ENCODE measurements around the gene PEAK1.

The PEAK1 gene

GRCh38 chr15:77120576-77120975, 299.3 kb downstream of the PEAK1 start:
- no peak for DNase-seq

DNA sequence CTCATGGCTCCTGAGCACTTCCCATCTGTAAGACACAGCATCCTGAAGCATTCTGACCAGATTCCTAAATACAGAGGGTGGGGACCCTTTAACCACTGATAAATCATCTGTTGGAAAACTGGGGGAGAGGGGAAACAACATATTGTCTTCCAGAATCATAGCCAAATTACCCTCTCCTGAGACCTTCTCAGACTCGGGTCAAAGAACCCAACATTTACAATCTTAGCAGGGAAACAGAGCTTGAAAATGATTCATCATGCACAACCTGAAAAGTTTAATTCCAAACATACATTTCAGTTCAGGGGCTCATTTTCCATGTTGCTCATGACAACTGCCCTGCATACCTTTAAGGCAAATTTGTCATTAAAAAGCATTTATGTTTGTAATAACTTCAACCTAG, 300.5 kb downstream of the PEAK1 start:
- no peak for DNase-seq

DNA sequence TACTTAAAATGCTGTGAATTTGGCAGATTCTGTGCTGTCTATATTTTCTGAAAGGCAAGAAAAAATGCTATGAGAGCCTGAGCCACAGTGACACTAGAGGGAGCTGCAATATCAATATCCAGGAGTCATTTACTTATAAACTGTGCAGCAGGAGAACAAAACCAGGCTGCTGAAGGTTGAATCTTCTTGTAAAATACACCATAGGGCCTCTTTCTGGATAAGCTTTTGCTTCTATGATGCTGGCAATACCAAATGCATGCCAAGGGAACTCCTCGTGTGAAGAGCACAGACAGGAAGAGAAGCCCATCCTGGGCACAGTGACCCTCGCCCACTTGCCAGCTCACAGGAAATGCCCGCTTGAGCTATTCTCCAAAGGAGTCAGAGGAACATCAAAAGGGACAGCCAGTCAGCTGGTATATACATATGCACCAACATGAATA, 301.0 kb downstream of the PEAK1 start:
- DNase-seq: peak; percentile 13

GRCh38 chr15:77115179-77115578, 304.7 kb downstream of the PEAK1 start:
- DNase-seq: no peak

DNA sequence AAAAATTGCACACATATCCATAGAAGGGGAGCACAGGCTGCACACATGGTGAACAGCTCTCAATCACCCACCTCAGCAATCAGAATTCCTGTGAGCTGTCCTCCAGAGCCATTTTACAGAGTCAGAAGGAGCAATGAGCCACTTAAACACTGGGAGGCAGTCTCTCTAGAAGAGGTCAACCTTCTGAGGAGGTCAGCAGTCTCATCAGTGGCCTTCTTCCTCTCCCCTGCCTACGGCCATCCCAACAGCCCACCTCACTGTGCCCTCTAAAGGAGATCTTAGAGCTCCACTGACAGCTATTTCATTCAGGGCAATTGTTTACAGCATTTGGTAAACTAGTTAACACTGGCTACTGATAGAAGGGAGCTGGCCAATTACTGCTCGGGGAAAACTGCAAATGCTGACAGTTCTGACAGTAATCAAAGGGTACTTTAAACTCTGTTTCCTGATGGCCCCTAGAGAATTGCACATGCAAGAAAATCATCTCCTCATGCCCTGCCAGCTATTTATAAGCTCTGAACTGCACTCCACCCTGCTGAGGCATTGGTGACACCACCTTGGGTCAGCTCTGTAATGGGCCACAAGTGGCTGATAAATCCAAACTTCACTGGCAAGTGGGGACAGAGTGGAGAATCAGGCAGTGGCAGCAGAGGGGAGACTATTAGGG, 306.9 kb downstream of the PEAK1 start:
- no peak for DNase-seq

DNA sequence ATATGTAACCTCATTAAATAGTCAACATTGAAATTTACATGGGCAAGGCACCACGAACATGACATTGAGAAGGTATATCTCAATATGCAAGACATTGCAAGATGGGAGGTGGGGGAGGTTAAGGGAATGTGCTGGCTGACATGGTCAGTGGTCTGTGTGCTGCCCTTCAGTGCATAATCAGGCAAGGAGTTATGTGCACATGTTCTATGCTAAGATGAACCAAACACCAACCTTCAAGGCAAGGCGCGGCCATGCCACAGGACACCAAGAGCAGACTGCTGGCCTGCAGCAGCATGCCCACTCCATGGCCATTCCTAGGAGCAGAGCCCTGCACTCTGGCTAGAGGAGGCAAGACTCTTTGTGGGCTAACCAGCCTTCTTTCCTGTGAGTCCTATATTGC, 308.1 kb downstream of the PEAK1 start:
- DNase-seq: no peak

- peak; percentile 5 for DNase-seq
Observed at GRCh38 chr15:77107531-77108355, 312.2 kb downstream of the PEAK1 start.

DNA sequence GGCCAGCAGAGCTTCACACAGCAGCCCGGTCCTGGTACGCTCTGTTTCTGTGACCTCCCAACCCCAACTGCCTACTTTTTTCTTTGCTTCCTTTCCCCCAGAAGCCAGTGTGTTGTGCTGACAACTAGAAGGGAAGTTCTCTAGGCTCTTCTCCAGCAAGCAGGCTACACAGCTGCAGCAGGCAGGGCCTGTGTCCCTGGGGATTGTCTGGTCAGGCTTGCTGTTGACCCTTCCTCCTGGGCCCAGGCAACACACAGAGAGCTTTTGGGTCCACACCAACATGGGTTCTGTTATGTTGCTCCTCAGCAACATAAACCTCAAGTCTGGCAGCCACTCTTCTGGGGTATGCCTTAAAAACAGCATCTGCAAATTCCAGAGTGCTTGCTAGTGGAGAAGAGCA, 312.8 kb downstream of the PEAK1 start:
- DNase-seq: no peak

DNA sequence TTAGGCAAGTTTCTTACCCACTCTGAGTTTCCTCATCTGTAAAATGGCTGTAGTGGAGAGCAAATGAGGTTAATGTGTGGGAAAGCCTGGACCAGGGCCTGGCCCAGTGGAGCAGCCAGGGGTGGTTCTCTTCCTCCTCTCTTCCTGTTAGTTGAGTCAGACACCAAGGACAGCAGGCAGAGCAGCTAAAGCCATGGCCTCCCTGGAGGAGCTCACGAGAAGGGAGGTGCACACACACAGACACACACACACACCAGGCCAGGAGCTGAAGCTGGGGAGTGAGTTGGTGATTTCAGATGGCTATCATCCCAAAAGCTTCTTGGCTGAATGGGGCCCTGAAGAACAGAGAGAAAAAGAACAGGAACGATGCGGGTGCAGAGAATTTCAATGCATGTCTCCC, 315.7 kb downstream of the PEAK1 start:
- no peak for DNase-seq

- no peak for DNase-seq
Observed at GRCh38 chr15:77099741-77100463, 320.0 kb downstream of the PEAK1 start.

DNA sequence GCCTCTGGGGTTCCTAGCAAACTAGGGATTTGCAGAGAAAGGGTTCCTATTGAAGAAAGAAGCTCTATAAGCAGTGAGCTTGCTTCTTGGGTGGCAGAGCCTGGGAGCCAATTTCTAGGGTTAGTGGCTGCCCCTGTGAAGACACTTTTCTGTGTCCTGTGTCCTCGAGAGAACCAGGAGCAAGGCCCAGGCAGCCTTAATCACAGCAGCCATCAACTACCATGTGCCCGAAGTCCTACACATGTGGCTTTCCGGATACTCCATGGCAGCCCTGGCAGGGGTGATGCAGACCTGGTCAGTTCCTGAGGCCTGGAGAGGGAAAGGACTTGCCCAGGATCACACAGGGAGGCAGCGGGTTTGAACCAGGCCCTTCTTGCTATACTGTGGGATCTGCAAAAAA, 321.3 kb downstream of the PEAK1 start:
- DNase-seq: no peak

GRCh38 chr15:77097921-77098320, 322.0 kb downstream of the PEAK1 start:
- DNase-seq: no peak

- no peak for DNase-seq
Observed at GRCh38 chr15:77097248-77097721, 322.6 kb downstream of the PEAK1 start.

- no peak for DNase-seq
Observed at GRCh38 chr15:77096541-77096940, 323.4 kb downstream of the PEAK1 start.

DNA sequence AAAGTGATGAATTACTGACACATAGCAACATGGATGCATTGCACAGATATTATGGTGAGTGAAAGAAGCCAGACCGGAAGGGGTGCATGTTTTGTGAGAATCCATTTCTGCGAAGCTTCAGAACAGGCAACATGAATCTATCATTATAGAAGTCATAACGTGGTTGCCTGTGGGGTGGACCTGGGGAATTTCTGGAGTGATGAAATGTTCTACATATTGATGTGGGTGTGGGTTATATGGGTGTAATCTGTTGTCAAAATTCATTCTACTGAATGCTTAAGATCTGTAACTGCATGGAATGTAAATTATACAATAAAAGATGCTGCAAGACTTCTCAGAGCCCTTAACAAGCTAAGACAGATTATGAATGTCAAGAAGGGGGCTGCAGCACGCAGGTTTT, 323.8 kb downstream of the PEAK1 start:
- no peak for DNase-seq

DNA sequence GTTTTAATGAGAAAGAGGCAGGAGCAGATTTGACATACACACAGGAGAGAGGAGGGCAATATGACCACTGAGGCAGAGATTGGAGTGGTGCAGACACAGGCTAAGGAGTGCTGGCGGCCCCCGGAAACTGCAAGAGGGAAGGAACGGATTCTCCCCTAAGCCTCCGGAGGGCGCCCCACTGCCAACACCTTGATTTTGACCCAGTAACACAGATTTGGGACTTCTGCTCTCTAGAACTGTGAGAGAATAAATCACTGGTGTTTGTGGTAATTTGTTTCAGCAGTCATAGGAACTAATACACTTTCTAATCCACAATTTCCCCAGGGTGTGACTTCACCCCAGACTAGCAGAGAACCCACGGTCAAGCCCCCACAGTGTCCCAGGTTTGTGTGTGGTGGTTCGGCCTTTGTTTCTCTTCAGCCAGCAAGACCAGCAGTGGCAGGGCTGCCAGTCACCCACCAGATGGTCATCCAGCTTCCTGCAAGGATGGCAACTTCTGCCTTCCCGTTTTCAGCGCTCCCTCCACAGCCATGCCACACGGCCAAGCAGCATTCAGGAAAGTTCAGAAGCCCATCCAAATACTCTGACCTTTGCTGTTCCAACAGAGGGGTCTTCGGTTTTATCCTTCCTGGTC, 325.4 kb downstream of the PEAK1 start:
- DNase-seq: no peak

- DNase-seq: no peak
Observed at GRCh38 chr15:77093436-77093835, 326.5 kb downstream of the PEAK1 start.

GRCh38 chr15:77091097-77091496, 328.8 kb downstream of the PEAK1 start:
- DNase-seq: no peak

GRCh38 chr15:77087213-77087612, 332.7 kb downstream of the PEAK1 start:
- no peak for DNase-seq

GRCh38 chr15:77085297-77085696, 334.6 kb downstream of the PEAK1 start:
- no peak for DNase-seq

- no peak for DNase-seq
Observed at GRCh38 chr15:77084436-77084835, 335.5 kb downstream of the PEAK1 start.

DNA sequence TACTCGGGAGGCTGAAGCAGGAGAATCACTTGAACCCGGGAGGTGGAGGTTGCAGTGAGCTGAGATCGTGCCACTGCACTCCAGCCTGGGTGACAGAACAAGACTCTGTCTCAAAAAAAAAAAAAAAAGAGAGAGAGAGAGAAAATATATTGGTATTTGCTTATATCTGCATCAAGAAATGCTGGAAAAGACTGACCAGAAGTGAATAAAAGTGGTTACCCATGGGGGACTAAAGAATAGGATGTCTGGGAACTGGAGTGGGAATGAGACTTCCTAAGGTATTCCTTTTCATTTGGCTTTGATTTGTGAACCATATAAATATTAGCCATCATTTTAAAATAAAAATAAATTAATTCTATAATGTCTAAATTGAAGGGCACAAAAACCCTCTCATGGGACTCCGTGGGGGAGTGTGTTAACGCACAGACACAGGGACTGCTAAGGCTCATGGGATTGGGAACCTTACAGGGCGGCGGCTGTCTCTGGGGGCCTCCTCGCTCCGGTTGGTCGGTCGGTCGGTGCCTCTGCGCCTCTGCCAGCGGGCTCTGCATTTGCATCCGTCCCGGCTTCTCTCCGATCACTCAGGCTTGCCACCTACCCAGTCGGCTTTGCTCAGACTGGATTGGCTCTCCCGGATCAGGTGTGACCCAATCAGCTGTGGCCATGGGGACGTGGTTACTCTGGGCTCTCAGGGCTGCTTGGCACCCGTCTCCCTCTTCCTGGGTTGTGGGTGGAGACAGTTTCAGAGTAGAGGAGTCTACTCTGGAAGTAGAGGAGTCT, 336.3 kb downstream of the PEAK1 start:
- DNase-seq: peak; percentile 68

Measured in NCI-H1105 (cell line).